Measurements from ENCODE around the gene NARF. TPM values are rescaled to one million over a fixed set of nuclear protein-coding genes. Genes with fewer than 3 reads are reported as not detected.
"Not testable (repeated sequence)": the region's sequence is repeated elsewhere in the genome, so short reads cannot be mapped to it uniquely, and the experiment has no call there.

Gene NARF
- total RNA-seq, 1 experiment from 2014 or later, result 62.8 TPM

DNA sequence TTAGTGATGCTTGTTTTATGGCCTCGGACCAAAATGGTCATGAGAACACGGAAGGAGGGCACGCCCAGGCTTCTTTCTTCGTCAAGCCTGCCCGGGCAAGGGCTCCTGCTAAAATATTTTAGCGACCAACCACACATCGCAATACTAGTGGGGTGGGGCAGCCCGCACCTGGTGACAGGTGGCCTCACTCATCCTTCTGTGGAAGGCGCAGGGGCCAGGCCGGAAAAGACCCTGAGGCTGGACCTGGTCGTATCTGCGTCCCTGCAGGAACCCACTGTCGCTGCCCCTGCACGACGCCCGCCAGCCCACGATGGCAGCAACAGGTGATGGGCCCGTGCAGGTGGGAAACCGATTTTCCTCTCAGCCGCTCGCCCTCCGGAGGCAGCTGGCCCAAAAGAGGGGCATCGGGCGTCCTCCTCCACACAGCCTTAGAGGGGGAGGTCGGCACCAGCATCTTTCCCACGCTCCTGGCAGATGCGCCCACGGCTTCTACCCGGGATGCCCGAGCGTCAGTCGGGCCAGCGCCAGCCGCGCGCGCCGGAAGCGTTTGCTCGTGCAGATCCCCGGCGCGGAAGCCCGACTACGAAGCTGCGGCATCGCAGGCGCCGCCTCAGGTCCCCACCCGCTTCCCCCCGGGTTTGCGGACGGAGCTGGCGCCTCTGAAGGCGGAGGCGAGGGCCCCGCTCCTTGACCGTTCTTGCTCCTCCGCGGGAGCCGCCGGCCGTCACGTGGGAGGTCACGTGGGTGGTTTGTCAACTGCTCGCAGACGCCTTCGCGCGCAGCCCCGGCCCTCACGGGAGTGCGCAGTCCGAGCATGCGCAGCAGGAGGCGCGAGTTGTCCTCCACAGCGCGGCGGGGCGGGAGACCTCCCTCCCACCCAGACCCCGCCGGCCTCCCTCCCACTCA, 38.2 kb downstream of the NARF start:
- DNase-seq (ENCODE audit: low read depth), result peak; percentile 87

DNA sequence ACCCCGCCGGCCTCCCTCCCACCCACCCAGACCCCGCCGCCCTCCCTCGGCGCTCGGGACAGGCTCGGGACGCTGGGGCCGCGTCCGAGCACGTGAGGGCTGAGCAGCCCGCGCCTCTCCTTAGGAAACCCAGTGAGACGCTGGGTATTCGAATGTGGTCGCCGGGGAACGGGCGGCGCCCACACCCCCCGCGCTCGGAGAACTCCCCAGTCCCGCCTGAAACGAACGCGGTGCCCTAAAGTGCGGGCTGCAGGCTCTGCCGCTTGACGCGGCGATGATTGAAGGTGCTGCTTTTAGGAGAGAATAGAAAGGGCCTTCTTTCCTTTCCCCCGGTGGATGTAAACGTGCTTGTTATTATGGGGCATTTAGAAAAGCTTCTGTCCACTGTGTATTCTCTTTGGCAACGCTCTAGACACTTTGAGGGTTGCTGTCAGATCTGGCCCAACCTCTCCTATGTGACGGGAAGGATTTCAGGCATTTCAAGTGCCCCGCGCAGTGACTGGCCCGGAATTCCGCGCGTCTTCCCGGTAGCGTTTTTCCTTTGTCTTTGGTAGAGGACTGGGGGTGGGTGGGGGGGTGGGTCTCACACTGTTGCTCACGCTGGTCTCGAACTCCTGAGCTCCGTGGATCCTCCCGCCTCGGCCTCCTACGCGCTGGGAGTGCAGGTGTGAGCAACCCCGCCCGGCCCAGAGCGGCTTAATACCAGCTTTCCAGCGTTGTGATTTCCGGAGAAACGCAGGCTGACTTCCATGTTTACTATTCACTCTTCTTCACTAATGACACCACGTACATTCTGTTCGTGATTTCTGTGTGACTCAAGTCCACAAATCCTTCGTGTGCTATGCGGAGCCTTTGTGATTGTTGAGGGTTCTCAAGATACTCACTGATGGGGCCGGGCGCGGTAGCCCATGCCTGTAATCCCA, 39.2 kb downstream of the NARF start:
- no peak for DNase-seq (ENCODE audit: low read depth)

DNA sequence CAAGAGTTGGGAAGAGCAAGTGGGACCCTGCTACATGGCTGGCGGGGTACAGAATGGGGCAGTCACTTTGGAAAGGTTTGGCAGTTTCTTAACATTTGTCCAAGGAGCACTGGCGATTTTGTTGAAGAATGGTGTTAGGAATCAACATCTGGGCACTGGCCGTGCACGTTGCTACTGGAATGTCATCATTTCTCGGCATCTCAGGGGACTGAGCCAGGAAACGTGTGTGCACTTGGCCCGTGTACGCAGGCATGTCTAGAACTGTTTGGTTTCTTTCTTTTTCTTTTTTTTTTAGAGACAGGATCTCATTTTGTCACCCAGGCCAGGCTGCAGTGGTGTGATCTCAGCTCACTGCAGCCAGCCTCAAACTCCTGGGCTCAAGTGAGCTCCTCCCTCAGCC, 43.7 kb downstream of the NARF start:
- DNase-seq (ENCODE audit: low read depth), result no peak

DNA sequence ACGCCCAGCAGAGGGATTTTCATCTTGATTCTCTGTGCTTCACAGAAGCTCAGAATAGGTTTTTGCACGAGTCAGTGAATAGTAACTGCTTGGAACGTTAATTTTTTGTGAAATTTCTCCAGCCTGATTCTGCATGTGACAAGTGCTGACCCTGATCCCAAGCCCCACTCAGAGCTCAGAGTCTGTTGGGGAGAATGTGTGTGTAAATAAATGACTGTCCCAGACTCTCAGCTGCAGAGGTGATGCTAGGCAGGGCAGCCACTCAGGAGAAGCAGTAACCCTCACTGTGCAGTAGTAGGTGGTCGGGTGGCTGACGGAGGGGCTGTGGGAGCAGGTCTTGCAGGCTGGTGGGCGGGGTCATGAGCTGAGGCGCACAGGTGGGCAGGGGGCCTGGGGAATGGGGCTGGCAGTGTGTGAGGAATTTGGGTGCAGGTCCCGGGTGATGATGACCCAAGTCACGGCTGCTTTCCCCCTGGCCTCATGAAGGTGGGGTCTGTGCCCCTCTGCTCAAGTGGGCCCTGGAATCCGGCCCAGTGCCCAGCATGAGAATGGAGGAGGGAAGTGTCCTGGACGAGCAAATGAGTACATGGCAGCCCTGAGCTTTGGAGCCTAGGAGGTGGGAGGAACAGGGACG, 44.7 kb downstream of the NARF start:
- no peak for DNase-seq (ENCODE audit: low read depth)

DNA sequence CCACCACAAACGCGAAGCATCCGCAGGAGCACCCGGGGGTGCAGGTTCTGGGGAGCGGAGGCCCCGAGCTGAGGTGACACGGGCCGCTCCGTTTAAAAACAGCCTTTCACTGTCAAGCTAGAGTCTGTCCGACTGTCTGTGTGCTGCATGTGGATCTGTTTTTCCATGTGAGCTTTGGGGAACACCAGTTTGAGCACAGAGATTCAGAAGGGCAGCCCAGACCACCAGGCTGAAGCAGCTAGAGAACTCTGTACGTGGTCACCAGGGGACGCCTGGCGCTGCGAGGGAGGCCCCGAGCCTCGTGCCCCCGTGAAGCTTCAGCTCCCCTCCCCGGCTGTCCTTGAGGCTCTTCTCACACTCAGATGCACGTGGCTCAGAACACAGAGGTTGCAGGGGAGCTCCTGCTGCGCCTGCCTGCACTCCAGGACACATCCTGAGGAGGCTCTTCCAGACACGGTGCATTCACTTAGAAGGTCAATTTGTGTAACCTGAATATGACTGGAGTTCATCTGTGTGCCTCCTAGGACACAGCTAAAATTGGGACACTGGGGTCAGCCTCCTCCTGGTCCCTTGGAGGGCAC, 45.3 kb downstream of the NARF start:
- no peak for DNase-seq (ENCODE audit: low read depth)

DNA sequence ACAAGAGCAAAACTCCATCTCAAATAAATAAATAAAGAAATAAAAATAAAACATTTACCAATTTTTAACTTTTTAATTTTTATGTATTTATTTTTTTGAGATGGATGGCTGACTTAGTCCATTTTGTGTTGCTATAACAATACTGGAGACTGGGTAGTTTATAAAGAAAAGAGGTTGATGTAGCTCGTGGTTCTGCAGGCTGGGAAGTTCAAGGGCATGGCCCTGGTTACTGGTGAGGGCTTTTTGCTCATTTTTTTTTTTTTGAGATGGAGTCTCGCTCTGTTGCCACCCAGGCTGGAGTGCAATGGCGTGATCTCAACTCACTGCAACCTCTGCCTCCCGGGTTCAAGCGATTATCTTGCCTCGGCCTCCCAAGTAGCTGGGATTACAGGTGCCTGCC, 46.8 kb downstream of the NARF start:
- no peak for DNase-seq (ENCODE audit: low read depth)

DNA sequence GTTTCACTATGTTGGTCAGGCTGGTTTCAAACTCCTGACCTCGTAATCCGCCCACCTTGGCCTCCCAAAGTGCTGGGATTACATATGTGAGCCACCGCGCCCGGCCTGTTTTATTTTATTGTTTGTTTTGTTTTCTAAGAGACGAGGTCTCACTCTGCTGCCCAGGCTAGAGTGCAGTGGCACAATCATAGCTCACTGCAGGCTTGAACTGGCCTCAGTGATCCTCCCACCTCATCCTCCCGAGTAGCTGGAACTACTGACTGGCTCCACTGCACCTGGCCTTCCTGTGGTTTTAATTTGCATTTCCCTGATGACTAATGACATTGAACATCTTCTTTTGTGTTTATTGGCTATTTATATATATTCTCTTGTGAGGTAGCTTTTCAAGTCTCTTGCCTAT, 47.9 kb downstream of the NARF start:
- DNase-seq (ENCODE audit: low read depth), result peak; percentile 51

DNA sequence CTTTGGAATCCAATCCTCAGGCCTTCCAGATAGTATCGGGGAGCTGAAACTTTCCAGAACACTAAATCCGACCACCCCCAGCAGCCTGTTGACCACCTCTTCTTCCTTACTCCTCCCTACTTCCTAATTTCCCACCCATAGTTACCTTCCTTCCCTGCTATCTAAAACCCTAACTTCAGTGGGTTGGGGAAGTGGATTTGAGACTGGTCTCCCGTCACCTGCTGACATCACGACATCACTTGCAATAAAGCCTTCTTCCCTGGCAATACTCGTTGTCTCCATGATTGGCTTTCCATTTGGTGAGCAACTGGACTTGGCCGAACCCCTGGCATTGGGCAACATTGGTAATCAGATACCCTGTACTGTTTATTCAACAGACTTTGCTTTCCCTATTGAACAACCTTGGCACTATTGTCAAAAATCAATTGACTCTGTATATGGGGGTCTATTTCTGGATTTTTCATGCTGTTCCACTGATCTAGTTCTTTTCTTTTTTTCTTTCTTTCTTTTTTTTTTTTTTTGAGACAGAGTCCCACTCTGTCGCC, 49.2 kb downstream of the NARF start:
- no peak for DNase-seq (ENCODE audit: low read depth)

DNA sequence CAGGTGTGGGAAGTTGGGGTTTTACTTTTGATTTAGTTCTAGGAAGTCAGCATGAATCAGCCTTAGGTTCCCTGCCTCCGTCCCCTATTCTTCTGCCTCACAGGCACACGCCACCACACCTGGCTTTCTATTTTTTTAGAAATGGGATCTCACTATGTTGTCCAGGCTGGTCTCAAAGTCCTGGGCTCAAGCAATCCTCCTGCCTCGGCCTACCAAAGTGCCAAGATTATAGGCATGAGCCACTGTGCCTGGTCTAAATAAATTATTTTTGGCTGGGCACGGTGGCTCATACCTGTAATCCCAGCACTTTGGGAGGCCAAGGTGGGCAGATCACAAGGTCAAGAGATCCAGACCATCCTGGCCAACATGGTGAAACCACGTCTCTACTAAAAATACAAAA, 53.1 kb downstream of the NARF start:
- DNase-seq (ENCODE audit: low read depth), result not testable (repeated sequence)

DNA sequence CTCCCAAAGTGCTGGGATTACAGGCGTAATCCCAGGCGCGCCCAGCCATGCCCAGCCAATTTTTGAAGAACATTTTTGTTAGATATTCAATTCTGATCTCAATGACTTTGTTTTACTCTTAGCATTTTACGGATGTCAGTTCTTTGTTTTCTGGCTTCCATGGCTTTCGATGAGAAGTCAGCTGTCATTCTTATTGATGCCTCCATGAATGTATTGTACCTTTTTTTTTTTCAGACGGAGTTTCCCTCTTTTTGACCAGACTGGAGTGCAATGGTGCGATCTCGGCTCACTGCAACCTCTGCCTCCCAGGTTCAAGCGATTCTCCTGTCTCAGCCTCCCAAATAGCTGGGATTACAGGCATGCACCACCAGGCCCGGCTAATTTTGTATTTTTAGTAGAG, 55.3 kb downstream of the NARF start:
- not testable (repeated sequence) for DNase-seq (ENCODE audit: low read depth)

DNA sequence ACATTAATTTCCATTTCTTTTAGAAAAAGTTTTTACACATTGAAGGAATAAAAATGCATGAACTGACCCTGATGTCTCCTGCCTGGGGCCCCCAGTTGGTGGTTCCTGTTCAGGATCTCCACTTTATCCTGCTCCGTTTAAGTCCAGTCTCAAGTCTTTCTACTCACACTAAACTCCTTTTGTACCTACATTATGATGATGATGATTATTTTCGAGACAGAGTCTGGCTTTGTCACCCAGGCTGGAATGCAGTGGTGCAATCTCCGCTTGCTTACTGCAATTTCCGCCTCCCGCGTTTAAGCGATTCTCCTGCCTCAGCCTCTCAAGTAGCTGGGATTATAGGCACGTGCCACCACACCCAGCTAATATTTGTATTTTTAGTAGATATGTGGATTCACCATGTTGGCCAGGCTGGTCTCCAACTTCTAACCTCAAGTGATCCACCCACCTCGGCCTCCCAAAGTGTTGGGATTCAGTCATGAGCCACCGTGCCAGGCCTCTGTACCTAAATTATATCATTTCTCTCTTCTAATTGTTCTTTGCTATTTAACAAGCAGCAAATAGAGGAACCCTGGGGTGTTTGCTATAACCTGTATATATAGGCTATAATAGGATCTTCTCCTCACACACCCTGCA, 58.8 kb downstream of the NARF start:
- no peak for DNase-seq (ENCODE audit: low read depth)

DNA sequence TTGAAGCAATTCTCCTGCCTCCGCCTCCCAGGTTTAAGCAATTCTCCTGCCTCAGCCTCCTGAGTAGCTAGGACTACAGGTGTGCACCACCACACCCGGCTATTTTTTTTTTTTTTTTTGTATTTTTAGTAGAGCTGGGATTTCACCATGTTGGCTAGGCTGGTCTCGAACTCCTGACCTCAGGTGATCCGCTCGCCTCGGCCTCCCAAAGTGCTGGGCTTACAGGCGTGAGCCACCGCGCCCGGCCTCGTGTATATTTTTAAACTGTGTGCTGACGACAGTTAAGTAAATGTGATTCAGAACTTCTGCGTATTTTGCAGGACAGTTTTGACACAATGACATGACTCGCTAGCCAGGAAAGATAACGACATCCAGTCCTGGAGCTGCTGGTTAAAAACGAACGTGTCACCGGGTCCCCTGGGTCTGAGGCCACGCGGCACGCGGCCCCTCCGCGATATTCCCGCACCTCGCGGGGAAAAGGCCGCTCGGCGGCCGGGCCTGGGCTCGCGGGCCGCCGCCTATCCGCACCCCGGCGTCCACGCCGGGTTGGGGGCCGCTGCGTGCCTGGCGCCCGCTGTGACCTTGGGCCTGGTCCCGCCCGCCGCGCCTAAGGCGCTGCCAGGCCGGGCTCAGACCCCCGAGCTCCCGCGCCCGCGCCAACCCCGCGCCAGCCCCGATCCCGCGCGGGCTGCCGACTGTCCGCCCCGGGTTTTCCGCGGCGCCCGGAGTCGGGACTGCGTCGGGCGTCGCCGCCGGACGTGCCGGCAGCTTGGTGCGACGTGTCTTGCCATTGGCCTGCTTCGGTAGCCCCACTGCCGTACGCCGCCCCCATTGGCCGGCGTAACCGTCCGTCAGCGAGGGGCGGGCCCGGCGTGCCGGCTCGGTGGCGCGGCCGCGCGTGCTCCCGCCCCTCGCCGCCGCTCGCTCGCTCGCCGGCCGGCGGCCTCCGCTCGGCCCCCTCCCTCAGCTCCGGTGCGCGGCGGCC, 60.6 kb downstream of the NARF start, which contains the start of gene FOXK2:
Gene FOXK2, plus strand, starts transcription at position 907 of the 985 bp plus-strand sequence. CDS start 157 bp downstream, outside the sequence.
- peak; percentile 91 for DNase-seq (ENCODE audit: low read depth)

DNA sequence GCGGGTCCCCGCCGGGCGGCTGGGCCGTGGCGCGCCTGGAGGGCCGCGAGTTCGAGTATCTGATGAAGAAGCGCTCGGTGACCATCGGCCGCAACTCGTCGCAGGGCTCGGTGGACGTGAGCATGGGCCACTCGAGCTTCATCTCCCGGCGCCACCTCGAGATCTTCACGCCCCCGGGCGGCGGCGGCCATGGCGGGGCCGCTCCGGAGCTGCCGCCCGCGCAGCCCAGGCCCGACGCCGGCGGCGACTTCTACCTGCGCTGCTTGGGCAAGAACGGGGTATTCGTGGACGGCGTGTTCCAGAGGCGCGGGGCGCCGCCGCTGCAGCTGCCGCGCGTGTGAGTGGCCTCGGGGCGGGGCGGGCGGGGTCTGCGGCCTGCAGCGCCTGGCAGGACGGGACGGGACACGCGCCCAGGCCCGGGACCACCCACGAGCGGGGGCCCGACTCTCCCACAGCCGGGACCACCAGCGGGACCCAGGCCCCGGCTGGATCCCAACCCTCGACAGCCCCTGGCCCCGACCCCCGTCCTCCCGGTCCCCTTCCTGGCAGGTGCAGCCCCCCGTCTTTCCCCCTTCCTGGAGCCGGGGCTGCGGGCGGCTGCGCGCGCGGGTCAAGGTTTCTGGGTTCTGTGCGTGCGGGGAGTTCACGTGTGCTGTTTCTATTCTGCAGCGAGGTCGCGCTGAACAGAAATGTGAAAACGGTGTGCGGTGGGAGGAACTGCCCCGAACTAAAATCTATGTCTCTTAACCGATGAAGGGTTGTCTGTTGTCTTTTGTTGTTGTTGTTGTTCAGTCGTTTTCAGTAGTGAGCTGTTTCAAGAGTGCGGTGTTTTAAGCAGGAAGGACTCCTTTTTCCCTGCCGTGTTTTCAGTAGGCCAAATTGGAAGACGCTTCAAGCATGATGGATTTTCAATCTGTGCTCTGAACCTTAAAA, 61.7 kb downstream of the NARF start:
- DNase-seq (ENCODE audit: low read depth), result no peak

DNA sequence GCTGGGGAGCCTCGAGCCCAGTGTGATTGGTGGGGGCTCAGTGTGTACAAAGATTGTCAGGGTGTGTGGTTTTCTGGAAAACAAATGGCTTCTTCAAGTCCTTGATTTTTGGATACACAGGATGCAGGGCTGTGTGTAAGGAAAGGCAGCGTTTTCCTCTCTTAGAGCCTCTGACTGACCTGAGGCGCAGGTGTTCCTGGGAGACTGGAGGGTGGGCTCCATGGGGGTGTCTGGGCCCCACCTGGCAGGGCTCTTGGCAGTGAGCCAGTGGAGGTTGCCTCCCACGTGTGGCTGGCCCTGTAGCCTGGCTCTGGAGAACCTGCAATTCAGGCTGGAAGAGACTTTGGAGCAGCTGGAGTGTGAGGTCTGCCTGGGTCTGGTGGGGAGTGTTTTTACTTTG, 66.0 kb downstream of the NARF start:
- DNase-seq (ENCODE audit: low read depth), result no peak

DNA sequence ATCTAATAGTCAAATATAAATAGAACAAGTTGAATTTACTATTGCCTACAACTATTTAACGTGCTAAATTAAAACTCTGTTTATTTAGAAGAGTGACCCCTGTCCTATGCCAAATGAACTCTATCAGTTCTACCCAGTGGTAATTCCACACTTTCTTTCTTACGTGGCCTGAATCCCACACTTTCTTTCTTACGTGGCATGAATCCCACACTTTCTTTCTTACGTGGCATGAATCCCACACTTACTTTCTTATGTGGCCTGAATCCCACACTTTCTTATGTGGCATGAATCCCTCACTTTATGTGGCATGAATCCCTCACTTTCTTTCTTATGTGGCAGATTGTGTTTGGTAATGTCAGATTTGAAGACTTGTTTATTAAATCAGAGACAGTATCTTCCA, 67.2 kb downstream of the NARF start:
- no peak for DNase-seq (ENCODE audit: low read depth)

DNA sequence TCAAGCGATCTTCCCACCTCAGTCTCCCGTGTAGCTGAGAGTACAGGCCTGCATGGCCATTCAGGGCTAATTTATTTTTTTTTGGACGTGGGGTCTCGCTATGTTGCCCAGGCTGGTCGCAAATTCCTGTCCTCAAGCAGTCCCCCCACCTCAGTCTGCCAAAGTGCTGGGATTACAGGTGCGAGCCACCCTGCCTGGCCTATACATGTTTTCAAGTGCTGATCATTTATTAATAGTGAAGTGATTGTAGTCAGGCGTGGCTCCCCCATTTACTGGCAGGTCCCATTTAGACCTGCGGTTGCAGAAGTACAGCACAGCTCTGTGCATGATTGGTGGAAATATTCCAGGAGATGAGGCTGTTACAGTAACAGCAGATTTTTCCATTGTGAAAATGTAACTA, 69.4 kb downstream of the NARF start:
- DNase-seq (ENCODE audit: low read depth), result no peak

DNA sequence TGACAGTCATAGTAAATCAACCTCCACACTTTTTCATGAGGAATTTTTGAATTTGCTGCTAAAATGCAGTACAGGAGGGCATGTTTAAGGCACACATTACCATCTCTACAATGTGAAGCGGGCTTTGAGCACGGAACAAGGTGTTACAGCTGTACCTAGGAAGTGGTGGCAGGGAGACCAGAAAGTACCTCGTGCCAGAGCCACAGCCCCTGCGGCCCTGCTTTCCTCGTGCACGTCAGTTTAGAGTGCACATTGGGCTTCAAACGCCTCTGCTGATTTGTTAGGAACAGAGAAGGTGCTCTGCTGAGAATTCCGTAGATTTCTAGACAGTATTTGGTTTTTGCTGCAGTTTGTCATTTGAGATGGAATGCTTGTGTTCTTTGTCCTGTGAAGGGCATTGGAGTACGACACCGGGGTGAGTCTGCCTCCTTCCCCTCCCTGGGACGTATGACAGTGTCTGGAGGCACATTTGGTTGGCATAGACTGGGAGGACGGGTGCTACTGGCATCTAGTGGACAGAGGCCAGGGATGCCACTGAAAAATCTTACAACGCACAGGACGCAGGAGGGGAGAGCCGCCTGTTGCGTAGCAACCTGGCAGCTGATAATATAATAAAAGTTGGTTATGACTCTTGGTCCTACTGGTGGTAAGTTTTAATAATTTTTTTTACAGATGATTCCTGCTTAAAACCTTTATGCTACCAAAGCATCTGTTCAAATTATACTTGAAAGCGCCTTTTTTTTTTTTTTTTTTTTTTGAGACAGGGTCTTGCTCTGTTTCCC, 70.1 kb downstream of the NARF start:
- peak; percentile 92 for DNase-seq (ENCODE audit: low read depth)

DNA sequence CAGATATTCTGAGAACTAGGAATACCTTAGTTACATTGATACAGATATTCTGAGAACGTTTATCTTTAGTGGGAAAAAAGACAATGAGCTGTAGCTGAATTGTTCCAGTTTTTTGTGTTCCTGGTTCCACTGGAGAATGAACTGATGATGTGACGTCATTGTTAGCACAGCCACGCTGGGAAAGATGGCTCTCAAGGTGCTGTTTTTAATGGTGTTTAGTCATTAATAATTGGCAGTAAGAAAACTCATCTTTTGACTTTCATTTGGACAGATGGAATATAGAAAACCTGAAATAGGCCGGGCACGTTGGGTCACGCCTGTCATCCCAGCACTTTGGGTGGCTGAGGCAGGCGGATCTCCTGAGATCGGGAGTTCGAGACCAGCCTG, 71.4 kb downstream of the NARF start:
- no peak for DNase-seq (ENCODE audit: low read depth)

Measured in LHCN-M2 (cell line).